NK-92 (cell line): ENCODE data around the gene IL1F10.

Experiments used
- DNase-seq: peaks from one replicate; lab custom pipeline; 2025; ENCODE audit not compliant: unreplicated experiment; lab: John Stamatoyannopoulos, UW

Gene IL1F10

GRCh38 chr2:113067681-113068080 is at the start of gene IL1F10:
Gene IL1F10, plus strand, starts transcription at chr2:113067970. Its CDS starts 4,769 bp downstream, at chr2:113072739.
- DNase-seq: no peak

DNA sequence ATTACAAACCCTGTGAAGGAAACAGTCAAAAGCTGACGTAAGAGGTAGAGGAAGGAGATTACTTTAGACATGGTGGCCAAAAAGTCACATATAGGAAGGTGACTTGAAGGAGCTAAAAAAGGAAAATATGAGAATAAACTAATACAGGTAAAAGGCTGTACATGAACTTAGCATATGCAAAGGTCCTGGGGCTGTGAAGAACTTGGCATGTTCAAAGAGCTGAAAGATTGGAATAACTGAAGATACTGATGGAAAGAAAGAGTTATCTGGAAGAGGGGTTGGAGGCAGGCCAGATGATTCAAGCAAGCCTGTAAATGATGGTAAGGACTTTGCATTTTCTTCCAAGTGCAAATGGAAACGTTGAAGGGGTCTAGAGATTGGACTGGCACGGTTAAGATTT is 49.3 kb upstream of the IL1F10 start:
- DNase-seq: no peak

- DNase-seq: no peak
These were observed 46.5 kb upstream of the IL1F10 start for GRCh38 chr2:113021312-113021711.

DNA sequence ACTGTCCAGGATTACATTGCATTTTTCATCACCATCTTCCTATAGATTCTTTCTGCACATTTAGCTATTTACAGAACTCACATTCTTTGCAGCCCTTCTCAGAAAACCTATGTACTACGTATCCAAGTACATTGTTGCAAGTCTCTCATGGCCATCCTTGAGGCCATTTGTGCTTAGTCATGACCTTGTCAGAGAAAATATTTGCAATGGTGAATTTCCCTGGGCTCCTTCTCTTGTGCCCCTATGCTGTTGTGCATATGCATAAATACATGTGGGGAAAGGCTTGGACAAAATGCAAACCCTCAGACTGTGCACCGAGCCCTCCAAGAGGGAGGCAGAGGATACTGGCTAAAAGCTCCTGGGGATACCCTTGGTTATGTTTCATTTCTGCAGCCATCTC is 43.0 kb upstream of the IL1F10 start:
- DNase-seq: no peak

- DNase-seq: no peak
These were observed 42.0 kb upstream of the IL1F10 start for GRCh38 chr2:113025737-113026136.

DNA sequence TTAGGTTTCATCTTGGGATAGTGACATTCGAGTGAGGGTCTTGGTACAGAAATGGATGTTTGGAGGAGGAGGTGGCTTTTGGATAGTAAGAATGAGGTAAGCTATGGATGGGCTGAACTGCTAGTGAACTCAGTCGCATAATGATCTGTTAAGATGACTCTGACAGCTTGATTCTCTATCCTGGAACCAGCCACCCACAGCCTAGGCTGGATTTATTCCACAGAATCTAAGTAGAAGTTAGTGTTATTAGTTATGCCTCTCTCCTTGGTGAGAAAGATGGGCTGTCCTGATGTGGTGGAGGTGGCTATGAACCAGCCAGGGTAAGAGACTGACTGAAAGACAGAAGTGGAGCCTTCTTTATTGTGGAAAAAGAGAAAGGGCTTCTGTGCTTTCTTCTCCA is 40.1 kb upstream of the IL1F10 start:
- no peak for DNase-seq

DNA sequence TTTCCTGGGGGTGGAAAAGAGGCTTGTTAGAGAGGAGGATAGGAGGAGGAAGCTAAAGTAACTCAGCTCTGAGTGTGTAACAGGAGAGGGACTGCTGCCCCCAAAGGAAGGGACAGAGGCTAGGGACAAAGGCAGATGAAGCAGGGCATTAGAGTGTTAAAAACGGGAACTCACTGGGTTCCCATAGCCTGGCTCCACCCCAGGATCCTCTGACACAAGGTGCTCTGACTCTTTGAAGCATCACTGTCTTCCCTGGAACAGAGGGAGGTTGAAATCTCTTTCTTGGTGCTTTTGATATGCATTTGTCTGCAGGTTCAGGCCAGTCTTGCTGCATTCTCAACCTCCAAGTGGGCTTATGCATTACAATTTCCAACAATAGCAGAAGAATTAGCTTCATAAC is 39.7 kb upstream of the IL1F10 start:
- DNase-seq: no peak

GRCh38 chr2:113032737-113033136 is 35.0 kb upstream of the IL1F10 start:
- no peak for DNase-seq

DNA sequence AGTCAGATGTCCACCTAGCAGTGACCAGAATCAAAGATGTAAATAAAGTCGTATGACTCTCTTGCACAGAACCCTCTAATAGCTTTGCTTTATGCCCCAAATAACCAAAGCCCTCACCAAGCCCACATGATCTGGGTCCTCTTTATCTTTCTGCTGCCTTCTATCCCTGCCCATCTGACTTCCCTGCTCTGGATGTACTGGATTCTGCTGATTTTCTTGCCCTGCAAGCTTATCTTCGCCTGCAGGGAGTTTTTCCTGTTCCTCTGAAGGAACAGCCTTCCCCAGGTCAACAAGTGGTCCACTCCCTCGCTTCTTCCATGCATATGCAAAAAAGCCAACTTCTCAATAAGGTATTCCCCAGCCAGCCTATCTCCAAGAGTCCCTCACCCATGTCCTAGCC is 33.8 kb upstream of the IL1F10 start:
- DNase-seq: no peak

DNA sequence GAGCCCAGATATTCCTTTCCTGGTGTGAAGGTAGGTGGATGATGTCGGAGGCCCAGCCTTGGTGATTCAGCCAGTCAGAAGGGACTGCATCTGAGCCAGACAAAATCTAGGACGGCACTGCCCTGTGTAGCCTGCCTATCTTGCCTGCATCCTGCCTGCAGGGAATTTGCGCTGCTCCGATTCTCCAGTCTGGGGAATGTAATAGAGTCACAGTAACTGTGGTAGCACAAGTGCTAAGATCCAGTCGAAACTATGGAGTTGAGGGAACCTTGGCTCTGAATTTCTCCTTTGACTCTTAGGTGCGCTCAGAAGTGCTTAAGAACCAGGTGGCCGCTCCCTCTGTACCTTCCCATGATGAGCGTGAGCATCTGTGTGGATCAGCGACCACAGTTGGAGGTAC is 31.0 kb upstream of the IL1F10 start:
- no peak for DNase-seq

GRCh38 chr2:113038291-113038690 is 29.5 kb upstream of the IL1F10 start:
- no peak for DNase-seq

DNA sequence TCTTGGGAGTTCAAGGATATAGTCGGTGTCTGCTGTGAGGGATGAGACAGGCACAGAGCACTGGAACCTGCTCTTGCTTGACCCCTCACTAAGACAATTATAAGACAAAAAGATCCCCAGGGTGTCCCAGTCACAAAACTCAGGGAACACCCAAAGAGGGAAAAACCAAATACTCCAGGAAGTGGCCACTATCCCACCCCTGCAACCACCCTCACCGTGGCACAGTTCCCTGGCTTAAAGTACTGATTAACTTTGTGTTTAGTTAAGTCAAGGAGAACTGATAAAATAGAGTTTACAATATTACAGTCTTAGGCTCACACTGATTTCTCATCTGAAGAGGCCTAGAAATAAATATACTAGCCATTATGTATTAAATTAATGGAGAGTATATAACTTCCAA is 28.6 kb upstream of the IL1F10 start:
- no peak for DNase-seq

- DNase-seq: no peak
These were observed 28.1 kb upstream of the IL1F10 start for GRCh38 chr2:113039719-113040118.

DNA sequence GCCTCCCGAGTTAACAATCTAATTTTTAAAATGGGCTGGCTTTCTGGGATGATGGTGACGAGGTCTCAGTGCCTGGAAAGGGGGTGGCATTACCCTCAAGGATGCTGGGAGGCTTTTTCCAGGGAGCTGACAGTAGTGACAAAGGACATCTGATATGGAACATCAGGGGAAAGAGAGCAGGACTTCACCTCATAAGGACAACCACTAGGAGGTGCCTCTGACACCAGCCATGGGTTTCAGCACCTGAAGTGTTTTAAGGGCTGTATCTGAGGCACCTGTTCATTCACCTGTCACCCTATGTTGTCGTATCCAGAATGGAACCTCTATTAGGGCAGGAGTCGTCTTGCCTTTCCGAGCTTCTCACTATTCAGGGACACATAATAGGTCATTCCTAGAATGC is 25.9 kb upstream of the IL1F10 start:
- no peak for DNase-seq

DNA sequence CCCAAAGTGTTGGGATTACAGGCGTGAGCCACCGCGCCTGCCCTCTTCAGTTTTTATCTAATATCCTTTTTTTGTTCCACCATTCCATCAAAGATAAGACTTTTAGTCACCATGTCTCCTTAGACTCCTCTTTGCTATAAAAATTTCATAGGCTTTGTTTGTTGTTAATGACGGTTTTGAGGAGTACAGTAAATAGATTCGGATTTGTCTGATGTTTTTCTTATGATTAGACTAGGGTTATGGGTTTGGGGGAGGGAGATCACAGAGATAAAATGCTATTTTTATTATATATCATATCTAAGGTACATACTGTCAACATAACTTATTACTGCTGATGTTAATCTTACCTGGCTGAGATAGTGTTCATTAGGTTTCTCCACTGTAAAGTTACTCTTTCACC is 21.3 kb upstream of the IL1F10 start:
- no peak for DNase-seq

- no peak for DNase-seq
These were observed 16.6 kb upstream of the IL1F10 start for GRCh38 chr2:113050921-113051895.

GRCh38 chr2:113052396-113052917 is 15.3 kb upstream of the IL1F10 start, which contains the start of gene IL36B:
Gene IL36B, minus strand, starts transcription at chr2:113052867.
- DNase-seq: no peak

- no peak for DNase-seq
These were observed 14.1 kb upstream of the IL1F10 start for GRCh38 chr2:113053666-113054065.

DNA sequence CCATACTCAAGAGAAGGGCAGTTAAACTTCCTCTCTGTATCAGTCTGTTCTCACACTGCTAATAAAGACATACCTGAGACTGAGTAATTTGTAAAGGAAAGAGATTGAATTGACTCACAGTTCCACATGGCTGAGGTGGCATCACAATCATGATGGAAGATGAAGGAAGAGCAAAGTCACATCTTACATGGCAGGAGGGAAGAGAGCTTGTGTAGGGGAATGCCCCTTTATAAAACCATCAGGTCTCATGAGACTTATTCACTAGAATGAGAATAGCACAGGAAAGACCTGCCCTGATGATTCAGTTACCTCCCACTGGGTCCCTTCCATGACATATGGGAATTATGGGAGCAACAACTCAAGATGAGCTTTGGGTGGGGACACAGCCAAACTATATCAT is 13.7 kb upstream of the IL1F10 start:
- no peak for DNase-seq

DNA sequence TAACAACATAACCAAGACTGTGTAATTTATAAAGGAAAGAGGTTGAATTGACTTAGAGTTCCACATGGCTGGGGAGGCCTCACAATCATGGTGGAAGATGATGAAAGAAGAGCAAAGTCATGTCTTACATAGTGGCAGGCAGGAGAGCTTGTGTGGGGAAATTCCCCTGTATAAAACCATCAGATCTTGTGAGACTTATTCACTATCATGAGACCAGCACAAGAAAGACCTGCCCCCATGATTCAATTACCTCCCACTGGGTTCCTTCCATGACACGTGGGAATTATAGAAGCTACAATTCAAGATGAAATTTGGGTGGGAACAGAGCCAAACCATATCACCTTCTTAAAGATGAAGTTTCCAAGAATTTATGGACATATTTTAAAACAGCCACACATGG is 11.2 kb upstream of the IL1F10 start:
- DNase-seq: no peak

- DNase-seq: no peak
These were observed 10.7 kb upstream of the IL1F10 start for GRCh38 chr2:113057117-113057516.

DNA sequence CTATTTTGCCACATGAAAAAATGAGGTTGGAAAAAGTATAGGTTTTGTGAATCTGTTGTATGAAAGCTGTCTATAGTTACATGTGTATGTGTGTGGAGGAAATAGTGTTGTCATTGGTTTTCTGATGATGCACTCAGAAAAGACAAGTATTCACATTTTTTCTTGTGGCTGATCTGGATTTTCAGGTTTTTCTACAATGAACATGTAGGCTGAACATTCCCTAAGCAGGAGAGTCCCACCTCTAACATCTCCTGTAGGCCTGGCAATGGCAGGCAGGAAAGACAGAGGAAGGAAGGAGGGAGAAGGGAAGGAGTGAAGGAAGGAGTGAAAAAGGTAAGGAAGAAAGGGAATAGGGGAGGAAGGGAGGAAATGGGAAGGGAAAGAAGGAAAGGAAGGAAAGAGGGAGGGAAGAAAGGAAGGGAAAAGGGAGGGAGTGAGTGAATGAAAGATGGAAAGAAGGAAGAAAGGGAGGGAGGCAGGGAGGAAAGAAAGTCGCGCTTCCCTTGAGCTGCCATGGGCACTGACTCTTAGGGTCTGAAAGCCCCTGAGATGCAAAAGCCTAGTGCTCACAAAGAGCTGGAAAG is 9.3 kb upstream of the IL1F10 start:
- no peak for DNase-seq
